ENCODE data around the gene GPC6.

Gene GPC6

DNA sequence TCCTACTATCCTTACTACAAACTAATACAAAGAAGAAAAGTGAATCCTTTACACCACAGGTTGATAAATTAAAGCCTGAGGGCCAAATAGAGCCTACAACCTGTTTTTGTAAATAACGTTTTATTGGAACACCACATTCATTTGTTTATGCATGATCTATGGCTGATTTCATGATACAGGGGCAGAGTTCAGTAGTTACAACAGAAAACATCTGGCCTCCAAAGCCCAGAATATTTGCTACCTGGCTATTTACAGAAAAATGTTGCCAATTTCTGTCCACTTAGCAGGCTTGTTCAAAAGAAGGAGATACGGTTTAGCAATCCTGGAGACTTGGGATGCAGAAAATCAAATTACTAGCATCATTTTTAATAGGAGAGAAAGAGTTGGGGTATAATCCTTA lies 1228.8 kb downstream of the GPC6 start:
- no peak overlapping the region for H3K4me3 ChIP-seq (ENCODE audit: control insufficient read depth, low read depth, low read length)
- no peak for DNase-seq (ENCODE audit: low read depth)
- TF ChIP-seq, protein P1, sequence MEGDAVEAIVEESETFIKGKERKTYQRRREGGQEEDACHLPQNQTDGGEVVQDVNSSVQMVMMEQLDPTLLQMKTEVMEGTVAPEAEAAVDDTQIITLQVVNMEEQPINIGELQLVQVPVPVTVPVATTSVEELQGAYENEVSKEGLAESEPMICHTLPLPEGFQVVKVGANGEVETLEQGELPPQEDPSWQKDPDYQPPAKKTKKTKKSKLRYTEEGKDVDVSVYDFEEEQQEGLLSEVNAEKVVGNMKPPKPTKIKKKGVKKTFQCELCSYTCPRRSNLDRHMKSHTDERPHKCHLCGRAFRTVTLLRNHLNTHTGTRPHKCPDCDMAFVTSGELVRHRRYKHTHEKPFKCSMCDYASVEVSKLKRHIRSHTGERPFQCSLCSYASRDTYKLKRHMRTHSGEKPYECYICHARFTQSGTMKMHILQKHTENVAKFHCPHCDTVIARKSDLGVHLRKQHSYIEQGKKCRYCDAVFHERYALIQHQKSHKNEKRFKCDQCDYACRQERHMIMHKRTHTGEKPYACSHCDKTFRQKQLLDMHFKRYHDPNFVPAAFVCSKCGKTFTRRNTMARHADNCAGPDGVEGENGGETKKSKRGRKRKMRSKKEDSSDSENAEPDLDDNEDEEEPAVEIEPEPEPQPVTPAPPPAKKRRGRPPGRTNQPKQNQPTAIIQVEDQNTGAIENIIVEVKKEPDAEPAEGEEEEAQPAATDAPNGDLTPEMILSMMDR (IDR thresholded peaks at IDR 0.05; ENCODE audit: control insufficient read depth, insufficient read depth, low read depth, low read length, missing control alignments), result no peak
